ENCODE data around the gene PRKAB2. TPM values are rescaled to one million over a fixed set of nuclear protein-coding genes. Genes with fewer than 3 reads are reported as not detected.

PRKAB2 gene
- total and polyA plus RNA-seq, 2 of the 13 experiments (the other 11 are each of a cell fraction or from before 2014, with no cell fraction given), result 44.0 to 118 TPM

DNA sequence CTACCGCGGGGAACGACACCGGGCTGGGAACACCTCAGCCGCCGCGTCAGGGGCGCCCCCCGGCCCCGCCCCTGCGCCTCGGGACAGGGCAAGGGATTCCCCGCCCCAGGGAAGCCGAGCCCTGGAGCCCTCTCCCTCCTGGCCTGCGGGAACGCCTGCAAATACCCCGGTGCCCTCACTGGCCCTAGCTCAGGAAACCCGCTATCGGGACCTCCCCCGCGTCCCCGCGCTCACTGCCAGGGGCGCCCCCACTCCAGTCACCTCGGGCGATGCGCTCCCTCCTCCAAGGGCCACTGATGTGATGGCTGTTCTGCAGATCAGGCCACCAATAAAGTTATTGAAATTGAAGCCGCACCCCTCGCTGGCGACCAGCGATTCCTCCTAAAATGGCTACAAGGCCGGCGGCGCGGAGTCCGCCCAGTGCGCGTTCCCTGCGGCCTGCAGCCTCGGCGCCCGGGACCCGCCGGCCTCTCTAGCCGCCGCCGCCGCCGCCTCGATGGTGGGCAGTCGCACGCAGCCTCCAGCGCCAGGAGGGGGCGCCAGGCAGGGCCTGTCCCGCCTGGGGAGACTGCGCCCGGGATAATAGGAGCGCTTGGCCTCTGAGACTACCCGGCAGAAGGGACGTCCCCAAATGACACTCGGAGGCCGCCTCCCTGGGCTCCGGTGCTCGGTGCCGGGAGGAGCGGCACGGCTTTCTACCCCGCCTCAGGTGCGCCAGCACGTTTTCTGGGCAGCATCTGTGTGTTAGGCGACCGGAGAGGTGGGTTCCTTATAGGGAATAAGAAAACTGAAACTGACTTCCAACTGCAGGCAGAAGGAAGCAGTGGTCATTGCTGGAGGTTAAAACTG lies at the start of gene PRKAB2 (continued):
- TF ChIP-seq PITX1 (CRISPR knock-in tag; IDR thresholded peaks at IDR 0.05) (peak; percentile 51; the same call in 1 of the 2 replicates), YY1 (IDR thresholded peaks at IDR 0.05; ENCODE audit: insufficient read depth, insufficient replicate concordance, low read depth, low read length) (peak; percentile 93), EZH2 (conservative IDR thresholded peaks at IDR 0.05; ENCODE audit: low read depth, low read length) (no peak), KMT2A (CRISPR knock-in tag; IDR thresholded peaks at IDR 0.05) (peak; percentile 90; the same call in 1 of the 2 replicates), SOX5 (CRISPR knock-in tag; IDR thresholded peaks at IDR 0.05; ENCODE audit: borderline replicate concordance) (peak; percentile 4; the same call in 1 of the 2 replicates), NR2F6 (IDR thresholded peaks at IDR 0.05) (0 out of 2 replicates have a peak, but pooled peaks have one; percentile 10), NR2F6 (CRISPR knock-in tag; IDR thresholded peaks at IDR 0.05) (no peak), ZNF143 (CRISPR knock-in tag; IDR thresholded peaks at IDR 0.05) (no peak), CHCHD3 (CRISPR knock-in tag; IDR thresholded peaks at IDR 0.05) (no peak), DPF2 (CRISPR knock-in tag; IDR thresholded peaks at IDR 0.05; ENCODE audit: borderline replicate concordance, low read depth) (no peak), NRL (CRISPR knock-in tag; IDR thresholded peaks at IDR 0.05; ENCODE audit: borderline replicate concordance) (0 out of 2 replicates have a peak, but pooled peaks have one; percentile 29), ZNF275 (CRISPR knock-in tag; IDR thresholded peaks at IDR 0.05; ENCODE audit: borderline replicate concordance) (0 out of 2 replicates have a peak, but pooled peaks have one; percentile 19), ETV6 (CRISPR knock-in tag; conservative IDR thresholded peaks at IDR 0.05) (no peak; the same call in 1 of the 2 replicates), STAT5B (CRISPR knock-in tag; IDR thresholded peaks at IDR 0.05) (no peak), SAP130 (CRISPR knock-in tag; IDR thresholded peaks at IDR 0.05; ENCODE audit: low read depth) (peak; percentile 90), GLMP (CRISPR knock-in tag; IDR thresholded peaks at IDR 0.05; ENCODE audit: borderline replicate concordance) (no peak), ZIK1 (CRISPR knock-in tag; IDR thresholded peaks at IDR 0.05; ENCODE audit: borderline replicate concordance, low read depth) (peak; percentile 72), AFF4 (CRISPR knock-in tag; IDR thresholded peaks at IDR 0.05) (peak; percentile 57; the same call in 1 of the 2 replicates), ZNF772 (CRISPR knock-in tag; IDR thresholded peaks at IDR 0.05) (0 out of 2 replicates have a peak, but pooled peaks have one; percentile 29), HMG20A (CRISPR knock-in tag; IDR thresholded peaks at IDR 0.05; ENCODE audit: borderline replicate concordance) (no peak), RCOR2 (CRISPR knock-in tag; IDR thresholded peaks at IDR 0.05) (0 out of 2 replicates have a peak, but pooled peaks have one; percentile 16), RNF2 (conservative IDR thresholded peaks at IDR 0.05; ENCODE audit: low read depth) (no peak; the same call in 1 of the 2 replicates), RAD51 (IDR thresholded peaks at IDR 0.05; ENCODE audit: borderline replicate concordance) (no peak), YEATS2 (CRISPR knock-in tag; IDR thresholded peaks at IDR 0.05; ENCODE audit: borderline replicate concordance) (peak; percentile 51), POLR2A (IDR thresholded peaks at IDR 0.05; ENCODE audit: insufficient read depth in 1 of 2, low read depth in 2 of 2, low read length in 2 of 2) (peak in 1 of 2 experiments; percentile 59; a peak in 3 of 4 replicates)
